ENCODE measurements around the gene DUSP1. TPM values are rescaled to one million over a fixed set of nuclear protein-coding genes. Genes with fewer than 3 reads are reported as not detected.

DUSP1 gene
- total and polyA plus RNA-seq, 2 of the 13 experiments (the other 11 are each of a cell fraction or from before 2014, with no cell fraction given): 27.1 to 55.5 TPM

DNA sequence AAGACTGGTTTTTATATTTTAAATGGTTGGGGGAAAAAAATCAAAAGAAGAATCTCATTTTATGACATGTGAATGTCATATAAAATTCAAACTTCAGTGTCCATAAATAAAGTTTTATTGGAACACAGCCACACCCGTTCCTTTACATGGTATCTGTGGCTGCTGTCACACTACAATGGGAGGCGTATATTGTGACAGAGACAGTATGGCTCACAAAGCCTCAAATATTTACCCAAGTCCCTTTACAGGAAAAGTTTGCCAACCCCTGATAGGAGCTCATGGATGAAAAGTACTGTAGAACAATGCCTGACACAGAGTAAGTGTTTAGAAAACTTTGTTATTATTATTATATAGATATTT lies 5.2 kb upstream of the DUSP1 start (continued):
- TF ChIP-seq PPARG (CRISPR knock-in tag; conservative IDR thresholded peaks at IDR 0.05) (0 out of 2 replicates have a peak, but pooled peaks have one; percentile 30), SIX1 (CRISPR knock-in tag; IDR thresholded peaks at IDR 0.05; ENCODE audit: borderline replicate concordance) (0 out of 2 replicates have a peak, but pooled peaks have one; percentile 44), ATRX (CRISPR knock-in tag; IDR thresholded peaks at IDR 0.05; ENCODE audit: borderline replicate concordance) (no peak), RXRB (CRISPR knock-in tag; IDR thresholded peaks at IDR 0.05; ENCODE audit: borderline replicate concordance) (peak; percentile 47; the same call in 1 of the 2 replicates), ZSCAN9 (CRISPR knock-in tag; IDR thresholded peaks at IDR 0.05; ENCODE audit: borderline replicate concordance) (no peak), TCF7 (IDR thresholded peaks at IDR 0.05; ENCODE audit: low read depth) (peak; percentile 52), KLF13 (CRISPR knock-in tag; IDR thresholded peaks at IDR 0.05) (no peak), RFXANK (CRISPR knock-in tag; IDR thresholded peaks at IDR 0.05) (no peak), ZBTB20 (CRISPR knock-in tag; IDR thresholded peaks at IDR 0.05; ENCODE audit: borderline replicate concordance, low read depth) (peak; percentile 88; the same call in 1 of the 2 replicates), NR2F2 (IDR thresholded peaks at IDR 0.05; ENCODE audit: borderline replicate concordance, low read depth) (no peak), ZNF296 (CRISPR knock-in tag; conservative IDR thresholded peaks at IDR 0.05) (no peak), FOXP1 (IDR thresholded peaks at IDR 0.05) (no peak), FOXP1 (CRISPR knock-in tag; IDR thresholded peaks at IDR 0.05) (peak; percentile 25; the same call in 1 of the 2 replicates), GATAD2A (CRISPR knock-in tag; IDR thresholded peaks at IDR 0.05) (peak; percentile 81), HMG20A (CRISPR knock-in tag; IDR thresholded peaks at IDR 0.05; ENCODE audit: borderline replicate concordance) (peak; percentile 77), EP300 (IDR thresholded peaks at IDR 0.05; ENCODE audit: low read depth in 2 of 2, low read length in 2 of 2) (peak; percentile 46 to 72; a peak in 3 of 4 replicates), EP300 (CRISPR knock-in tag; IDR thresholded peaks at IDR 0.05; ENCODE audit: borderline replicate concordance) (no peak; the same call in 1 of the 2 replicates), HNF4A (CRISPR knock-in tag; IDR thresholded peaks at IDR 0.05) (peak; percentile 49), ATAD3A (CRISPR knock-in tag; IDR thresholded peaks at IDR 0.05) (no peak), SPEN (CRISPR knock-in tag; IDR thresholded peaks at IDR 0.05; ENCODE audit: low read depth) (no peak), ZNF20 (CRISPR knock-in tag; IDR thresholded peaks at IDR 0.05) (no peak), HMG20B (CRISPR knock-in tag; conservative IDR thresholded peaks at IDR 0.05) (0 out of 2 replicates have a peak, but pooled peaks have one; percentile 30), FOSL1 (CRISPR knock-in tag; IDR thresholded peaks at IDR 0.05; ENCODE audit: borderline replicate concordance) (no peak; the same call in 1 of the 2 replicates)
- TF ChIP-seq, protein P1, sequence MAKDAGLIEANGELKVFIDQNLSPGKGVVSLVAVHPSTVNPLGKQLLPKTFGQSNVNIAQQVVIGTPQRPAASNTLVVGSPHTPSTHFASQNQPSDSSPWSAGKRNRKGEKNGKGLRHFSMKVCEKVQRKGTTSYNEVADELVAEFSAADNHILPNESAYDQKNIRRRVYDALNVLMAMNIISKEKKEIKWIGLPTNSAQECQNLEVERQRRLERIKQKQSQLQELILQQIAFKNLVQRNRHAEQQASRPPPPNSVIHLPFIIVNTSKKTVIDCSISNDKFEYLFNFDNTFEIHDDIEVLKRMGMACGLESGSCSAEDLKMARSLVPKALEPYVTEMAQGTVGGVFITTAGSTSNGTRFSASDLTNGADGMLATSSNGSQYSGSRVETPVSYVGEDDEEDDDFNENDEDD (CRISPR knock-in tag; IDR thresholded peaks at IDR 0.05; ENCODE audit: borderline replicate concordance): 0 out of 2 replicates have a peak, but pooled peaks have one; percentile 20
- TF ChIP-seq, protein P2, sequence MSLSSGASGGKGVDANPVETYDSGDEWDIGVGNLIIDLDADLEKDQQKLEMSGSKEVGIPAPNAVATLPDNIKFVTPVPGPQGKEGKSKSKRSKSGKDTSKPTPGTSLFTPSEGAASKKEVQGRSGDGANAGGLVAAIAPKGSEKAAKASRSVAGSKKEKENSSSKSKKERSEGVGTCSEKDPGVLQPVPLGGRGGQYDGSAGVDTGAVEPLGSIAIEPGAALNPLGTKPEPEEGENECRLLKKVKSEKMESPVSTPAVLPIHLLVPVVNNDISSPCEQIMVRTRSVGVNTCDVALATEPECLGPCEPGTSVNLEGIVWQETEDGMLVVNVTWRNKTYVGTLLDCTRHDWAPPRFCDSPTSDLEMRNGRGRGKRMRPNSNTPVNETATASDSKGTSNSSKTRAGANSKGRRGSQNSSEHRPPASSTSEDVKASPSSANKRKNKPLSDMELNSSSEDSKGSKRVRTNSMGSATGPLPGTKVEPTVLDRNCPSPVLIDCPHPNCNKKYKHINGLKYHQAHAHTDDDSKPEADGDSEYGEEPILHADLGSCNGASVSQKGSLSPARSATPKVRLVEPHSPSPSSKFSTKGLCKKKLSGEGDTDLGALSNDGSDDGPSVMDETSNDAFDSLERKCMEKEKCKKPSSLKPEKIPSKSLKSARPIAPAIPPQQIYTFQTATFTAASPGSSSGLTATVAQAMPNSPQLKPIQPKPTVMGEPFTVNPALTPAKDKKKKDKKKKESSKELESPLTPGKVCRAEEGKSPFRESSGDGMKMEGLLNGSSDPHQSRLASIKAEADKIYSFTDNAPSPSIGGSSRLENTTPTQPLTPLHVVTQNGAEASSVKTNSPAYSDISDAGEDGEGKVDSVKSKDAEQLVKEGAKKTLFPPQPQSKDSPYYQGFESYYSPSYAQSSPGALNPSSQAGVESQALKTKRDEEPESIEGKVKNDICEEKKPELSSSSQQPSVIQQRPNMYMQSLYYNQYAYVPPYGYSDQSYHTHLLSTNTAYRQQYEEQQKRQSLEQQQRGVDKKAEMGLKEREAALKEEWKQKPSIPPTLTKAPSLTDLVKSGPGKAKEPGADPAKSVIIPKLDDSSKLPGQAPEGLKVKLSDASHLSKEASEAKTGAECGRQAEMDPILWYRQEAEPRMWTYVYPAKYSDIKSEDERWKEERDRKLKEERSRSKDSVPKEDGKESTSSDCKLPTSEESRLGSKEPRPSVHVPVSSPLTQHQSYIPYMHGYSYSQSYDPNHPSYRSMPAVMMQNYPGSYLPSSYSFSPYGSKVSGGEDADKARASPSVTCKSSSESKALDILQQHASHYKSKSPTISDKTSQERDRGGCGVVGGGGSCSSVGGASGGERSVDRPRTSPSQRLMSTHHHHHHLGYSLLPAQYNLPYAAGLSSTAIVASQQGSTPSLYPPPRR (CRISPR knock-in tag; IDR thresholded peaks at IDR 0.05; ENCODE audit: borderline replicate concordance): peak; percentile 55; the same call in 1 of the 2 replicates
- TF ChIP-seq, protein P3, sequence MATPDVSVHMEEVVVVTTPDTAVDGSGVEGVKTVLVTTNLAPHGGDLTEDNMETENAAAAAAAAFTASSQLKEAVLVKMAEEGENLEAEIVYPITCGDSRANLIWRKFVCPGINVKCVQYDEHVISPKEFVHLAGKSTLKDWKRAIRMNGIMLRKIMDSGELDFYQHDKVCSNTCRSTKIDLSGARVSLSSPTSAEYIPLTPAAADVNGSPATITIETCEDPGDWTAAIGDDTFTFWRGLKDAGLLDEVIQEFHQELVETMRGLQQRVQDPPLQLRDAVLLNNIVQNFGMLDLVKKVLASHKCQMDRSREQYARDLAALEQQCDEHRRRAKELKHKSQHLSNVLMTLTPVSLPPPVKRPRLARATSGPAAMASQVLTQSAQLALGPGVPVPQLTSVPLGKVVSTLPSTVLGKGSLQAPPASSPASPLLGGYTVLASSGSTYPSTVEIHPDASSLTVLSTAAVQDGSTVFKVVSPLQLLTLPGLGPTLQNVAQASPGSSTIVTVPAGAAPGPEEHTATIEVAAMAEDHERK (CRISPR knock-in tag; IDR thresholded peaks at IDR 0.05; ENCODE audit: low read depth): no peak
